ENCODE measurements around the gene WWOX. TPM values are rescaled to one million over a fixed set of nuclear protein-coding genes. Genes with fewer than 3 reads are reported as not detected.

WWOX gene
- total and polyA plus RNA-seq, 10 donors = 5.9 to 90.3 (median 26.4) TPM

GRCh38 chr16:78291604-78292003, 192.2 kb downstream of the WWOX start:
- Histone ChIP-seq H3K27ac (no peak overlapping the region), H3K36me3 (no peaks in the 10 kb centered on the region), H3K27me3 (replicated peaks in 1 of 7) (no peaks in the 10 kb centered on the region), H3K9me3 (no peaks in the 10 kb centered on the region), H3K4me3 (no peak overlapping the region), H3K4me1 (no peaks in the 10 kb centered on the region)
- intact Hi-C loops (cut with DNase I; ENCODE audit: low total_unique reads) = no loop called here
- no peak for DNase-seq
- TF ChIP-seq POLR2AphosphoS5 (IDR thresholded peaks at IDR 0.05) (no peak), CTCF (IDR thresholded peaks at IDR 0.05 in 8 of 11, conservative IDR thresholded peaks at IDR 0.05 in 3 of 11) (no peak), POLR2A (IDR thresholded peaks at IDR 0.05) (no peak)
- 67 to 86% (median 84%) methylated on average over 5 of the region's 5 CpGs for WGBS, 5 donors

GRCh38 chr16:78292086-78292843, 192.8 kb downstream of the WWOX start:
- intact Hi-C loops (cut with DNase I; ENCODE audit: low total_unique reads) = no loop called here
- TF ChIP-seq CTCF (IDR thresholded peaks at IDR 0.05 in 8 of 11, conservative IDR thresholded peaks at IDR 0.05 in 3 of 11) (no peak), POLR2AphosphoS5 (IDR thresholded peaks at IDR 0.05) (no peak)
- no peaks in the 10 kb centered on the region for H3K9me3 ChIP-seq
- no peaks in the 10 kb centered on the region for H3K27me3 ChIP-seq (replicated peaks in 1 of 7)
- no peak overlapping the region for H3K4me3 ChIP-seq
- no peaks in the 10 kb centered on the region for H3K36me3 ChIP-seq
- DNase-seq = no peak
- WGBS, 5 donors = 59 to 74% (median 69%) methylated on average over 4 of the region's 4 CpGs
- H3K4me1 ChIP-seq = no peaks in the 10 kb centered on the region
- no peak overlapping the region for H3K27ac ChIP-seq

- Histone ChIP-seq H3K36me3 (no peaks in the 10 kb centered on the region), H3K27me3 (replicated peaks in 1 of 7) (no peaks in the 10 kb centered on the region), H3K9me3 (no peaks in the 10 kb centered on the region), H3K4me1 (no peaks in the 10 kb centered on the region), H3K27ac (no peak overlapping the region), H3K4me3 (no peak overlapping the region)
- 92 to 97% (median 92%) methylated on average over 1 of the region's 1 CpG for WGBS, 5 donors
- DNase-seq = no peak
- TF ChIP-seq POLR2A (IDR thresholded peaks at IDR 0.05) (no peak), POLR2AphosphoS5 (IDR thresholded peaks at IDR 0.05) (no peak), CTCF (IDR thresholded peaks at IDR 0.05 in 8 of 11, conservative IDR thresholded peaks at IDR 0.05 in 3 of 11) (no peak)
- intact Hi-C loops (cut with DNase I; ENCODE audit: low total_unique reads) = no loop called here
Measured at GRCh38 chr16:78292844-78293380, 193.5 kb downstream of the WWOX start.

- intact Hi-C loops (cut with DNase I; ENCODE audit: low total_unique reads) = no loop called here
- WGBS, 5 donors = 91 to 99% (median 95%) methylated on average over 4 of the region's 4 CpGs
- H3K9me3 ChIP-seq = no peaks in the 10 kb centered on the region
- no peaks in the 10 kb centered on the region for H3K27me3 ChIP-seq (replicated peaks in 1 of 7)
- no peak for DNase-seq
- H3K27ac ChIP-seq = no peak overlapping the region
- H3K4me3 ChIP-seq = no peak overlapping the region
- no peaks in the 10 kb centered on the region for H3K36me3 ChIP-seq
- TF ChIP-seq POLR2A (IDR thresholded peaks at IDR 0.05) = no peak
- no peak for TF ChIP-seq POLR2AphosphoS5 (IDR thresholded peaks at IDR 0.05)
- TF ChIP-seq CTCF (IDR thresholded peaks at IDR 0.05 in 8 of 11, conservative IDR thresholded peaks at IDR 0.05 in 3 of 11) = no peak
- H3K4me1 ChIP-seq = no peaks in the 10 kb centered on the region
Measured at GRCh38 chr16:78294538-78295225, 195.2 kb downstream of the WWOX start.
